Subcutaneous abdominal adipose tissue (tissue), 5 donors: ENCODE measurements around the gene FAM3D.

Experiments used
- H3K27ac ChIP-seq: one replicate; pipeline ENCODE4 v1.7.0; 2013; ENCODE audit warnings: low read depth, mild to moderate bottlenecking, inconsistent platforms, low read length, moderate library complexity
- H3K27me3 ChIP-seq, 5 donors: one replicate each; pipeline ENCODE4 v1.7.0; 2013; ENCODE audit warnings: low read length in 5 of 5, inconsistent platforms in 1 of 5; ENCODE audit not compliant: control insufficient read depth in 5 of 5, insufficient read depth in 4 of 5
- H3K36me3 ChIP-seq, 5 donors: one replicate each; pipeline ENCODE4 v1.7.0; 2013; ENCODE audit warnings: low read length in 5 of 5; ENCODE audit not compliant: control insufficient read depth in 5 of 5, insufficient read depth in 5 of 5
- H3K4me1 ChIP-seq, 5 donors: one replicate each; pipeline ENCODE4 v1.7.0; 2013; ENCODE audit warnings: low read length in 5 of 5, mild to moderate bottlenecking in 3 of 5, moderate library complexity in 1 of 5; ENCODE audit not compliant: control insufficient read depth in 5 of 5, insufficient read depth in 5 of 5
- H3K4me3 ChIP-seq, 5 donors: one replicate each; pipeline ENCODE4 v1.7.0; 2013; ENCODE audit warnings: low read length in 5 of 5, low read depth in 1 of 5
- H3K9ac ChIP-seq, 5 donors: one replicate each; pipeline ENCODE4 v1.7.0; 2013; ENCODE audit warnings: low read length in 5 of 5, mild to moderate bottlenecking in 4 of 5, moderate library complexity in 3 of 5
- H3K9me3 ChIP-seq, 5 donors: one replicate each; pipeline ENCODE4 v1.7.0; 2013; ENCODE audit warnings: low read length in 5 of 5; ENCODE audit not compliant: control insufficient read depth in 5 of 5
- donor health status: healthy.
- donor health status: healthy.
- donor health status: healthy.
- donor health status: healthy.
- donor health status: healthy.

FAM3D gene

GRCh38 chr3:58645726-58646125, 20.8 kb downstream of the FAM3D start:
- no peak overlapping the region for H3K27ac ChIP-seq
- H3K27me3 ChIP-seq: peaks cover 0 to 4% (median 0%) of the 10 kb centered on the region in 5 donors
- H3K4me3 ChIP-seq: no peak overlapping the region
- no peaks in the 10 kb centered on the region for H3K36me3 ChIP-seq
- peaks cover 0 to 2% (median 1%) of the 10 kb centered on the region in 5 donors for H3K4me1 ChIP-seq
- H3K9ac ChIP-seq: no peak overlapping the region
- no peaks in the 10 kb centered on the region for H3K9me3 ChIP-seq

- Histone ChIP-seq H3K36me3 (no peaks in the 10 kb centered on the region), H3K4me3 (no peak overlapping the region), H3K9me3 (no peaks in the 10 kb centered on the region), H3K4me1 (peaks cover 0 to 5% (median 4%) of the 10 kb centered on the region in 5 donors), H3K27me3 (peaks cover 0 to 5% (median 4%) of the 10 kb centered on the region in 5 donors), H3K27ac (no peak overlapping the region), H3K9ac (no peak overlapping the region)
Observed at GRCh38 chr3:58642846-58643245, 23.7 kb downstream of the FAM3D start.

- H3K36me3 ChIP-seq: no peaks in the 10 kb centered on the region
- no peak overlapping the region for H3K27ac ChIP-seq
- no peak overlapping the region for H3K4me3 ChIP-seq
- H3K9ac ChIP-seq: no peak overlapping the region
- peaks cover 0 to 9% (median 5%) of the 10 kb centered on the region in 5 donors for H3K27me3 ChIP-seq
- H3K9me3 ChIP-seq: no peaks in the 10 kb centered on the region
- peaks cover 0 to 5% (median 4%) of the 10 kb centered on the region in 5 donors for H3K4me1 ChIP-seq
Observed at GRCh38 chr3:58640700-58641372, 25.7 kb downstream of the FAM3D start.

GRCh38 chr3:58639842-58640241, 26.7 kb downstream of the FAM3D start:
- H3K36me3 ChIP-seq: no peaks in the 10 kb centered on the region
- H3K4me3 ChIP-seq: no peak overlapping the region
- H3K4me1 ChIP-seq: peaks cover 0 to 5% (median 4%) of the 10 kb centered on the region in 5 donors
- no peak overlapping the region for H3K27ac ChIP-seq
- H3K27me3 ChIP-seq: peaks cover 0 to 15% (median 9%) of the 10 kb centered on the region in 5 donors
- H3K9me3 ChIP-seq: no peaks in the 10 kb centered on the region
- H3K9ac ChIP-seq: no peak overlapping the region

GRCh38 chr3:58639001-58639400, 27.6 kb downstream of the FAM3D start:
- Histone ChIP-seq H3K4me3 (no peak overlapping the region), H3K27ac (no peak overlapping the region), H3K36me3 (no peaks in the 10 kb centered on the region), H3K4me1 (peaks cover 0 to 5% (median 4%) of the 10 kb centered on the region in 5 donors), H3K9ac (no peak overlapping the region), H3K27me3 (peaks cover 0 to 19% (median 9%) of the 10 kb centered on the region in 5 donors), H3K9me3 (no peaks in the 10 kb centered on the region)

GRCh38 chr3:58638591-58638990, 28.0 kb downstream of the FAM3D start:
- H3K27me3 ChIP-seq: peaks cover 0 to 19% (median 9%) of the 10 kb centered on the region in 5 donors
- no peaks in the 10 kb centered on the region for H3K36me3 ChIP-seq
- H3K4me1 ChIP-seq: peaks cover 0 to 5% (median 4%) of the 10 kb centered on the region in 5 donors
- H3K4me3 ChIP-seq: no peak overlapping the region
- no peak overlapping the region for H3K27ac ChIP-seq
- no peaks in the 10 kb centered on the region for H3K9me3 ChIP-seq
- no peak overlapping the region for H3K9ac ChIP-seq

GRCh38 chr3:58637509-58637908, 29.1 kb downstream of the FAM3D start:
- no peak overlapping the region for H3K4me3 ChIP-seq
- no peaks in the 10 kb centered on the region for H3K36me3 ChIP-seq
- peaks cover 3 to 19% (median 9%) of the 10 kb centered on the region in 5 donors for H3K27me3 ChIP-seq
- H3K9ac ChIP-seq: no peak overlapping the region
- no peaks in the 10 kb centered on the region for H3K9me3 ChIP-seq
- peaks cover 0 to 5% (median 4%) of the 10 kb centered on the region in 5 donors for H3K4me1 ChIP-seq
- H3K27ac ChIP-seq: no peak overlapping the region

- Histone ChIP-seq H3K27ac (no peak overlapping the region), H3K27me3 (peaks cover 3 to 19% (median 9%) of the 10 kb centered on the region in 5 donors), H3K9me3 (no peaks in the 10 kb centered on the region), H3K4me3 (no peak overlapping the region), H3K4me1 (peaks cover 0 to 3% (median 2%) of the 10 kb centered on the region in 5 donors), H3K36me3 (no peaks in the 10 kb centered on the region), H3K9ac (no peak overlapping the region)
Observed at GRCh38 chr3:58635371-58636285, 30.9 kb downstream of the FAM3D start.

GRCh38 chr3:58633157-58633865, 33.3 kb downstream of the FAM3D start:
- Histone ChIP-seq H3K27ac (no peak overlapping the region), H3K9me3 (no peaks in the 10 kb centered on the region), H3K36me3 (no peaks in the 10 kb centered on the region), H3K27me3 (peaks cover 3 to 19% (median 4%) of the 10 kb centered on the region in 5 donors), H3K4me1 (peaks cover 0 to 18% (median 17%) of the 10 kb centered on the region in 5 donors), H3K4me3 (no peak overlapping the region), H3K9ac (no peak overlapping the region)
